ENCODE data around the gene NCKIPSD.
A peak's percentile ranks its signal among the peaks of the same experiment; 100 is the strongest.

Gene NCKIPSD

GRCh38 chr3:48644898-48645760 lies 40.6 kb downstream of the NCKIPSD start:
- DNase-seq (ENCODE audit: low read depth), result no peak

DNA sequence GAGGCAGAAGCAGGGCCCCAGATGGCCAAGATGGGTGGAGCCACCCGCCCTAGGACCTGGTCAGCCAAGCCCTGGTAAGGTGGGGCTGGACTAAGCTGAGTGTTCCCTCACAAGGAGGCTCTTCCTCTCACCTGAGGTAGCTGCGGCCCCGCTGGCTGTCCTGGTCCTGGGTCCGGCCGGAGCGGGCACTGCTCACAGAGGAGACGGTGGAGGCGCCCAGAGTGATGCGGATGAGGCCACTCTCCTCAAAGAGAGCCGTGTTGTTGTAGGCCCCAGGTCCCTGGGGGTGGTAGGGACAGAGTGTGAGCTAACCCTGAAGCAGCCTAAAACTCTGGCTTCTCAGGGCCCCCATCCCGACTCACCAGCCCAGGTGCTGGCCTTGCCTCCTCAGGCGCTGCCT lies 43.1 kb downstream of the NCKIPSD start:
- no peak for DNase-seq (ENCODE audit: low read depth)
- H3K4me3 ChIP-seq (ENCODE audit: low read length), result no peak overlapping the region
- TF ChIP-seq CTCF (conservative IDR thresholded peaks at IDR 0.05; ENCODE audit: low read depth, low read length), result no peak

More at GRCh38 chr3:48644898-48645760, 40.6 kb downstream of the NCKIPSD start:
- no peak for TF ChIP-seq CTCF (conservative IDR thresholded peaks at IDR 0.05; ENCODE audit: low read depth, low read length)
- no peak overlapping the region for H3K4me3 ChIP-seq (ENCODE audit: low read length)

- no peak for DNase-seq (ENCODE audit: low read depth)
- TF ChIP-seq CTCF (conservative IDR thresholded peaks at IDR 0.05; ENCODE audit: low read depth, low read length), result no peak
- no peak overlapping the region for H3K4me3 ChIP-seq (ENCODE audit: low read length)
Measured at GRCh38 chr3:48641396-48641795, 44.3 kb downstream of the NCKIPSD start.

GRCh38 chr3:48639944-48640606 lies 45.6 kb downstream of the NCKIPSD start:
- no peak overlapping the region for H3K4me3 ChIP-seq (ENCODE audit: low read length)
- no peak for DNase-seq (ENCODE audit: low read depth)
- no peak for TF ChIP-seq CTCF (conservative IDR thresholded peaks at IDR 0.05; ENCODE audit: low read depth, low read length)

- DNase-seq (ENCODE audit: low read depth), result no peak
- H3K4me3 ChIP-seq (ENCODE audit: low read length), result no peak overlapping the region
- no peak for TF ChIP-seq CTCF (conservative IDR thresholded peaks at IDR 0.05; ENCODE audit: low read depth, low read length)
Measured at GRCh38 chr3:48637305-48637704, 48.4 kb downstream of the NCKIPSD start.

DNA sequence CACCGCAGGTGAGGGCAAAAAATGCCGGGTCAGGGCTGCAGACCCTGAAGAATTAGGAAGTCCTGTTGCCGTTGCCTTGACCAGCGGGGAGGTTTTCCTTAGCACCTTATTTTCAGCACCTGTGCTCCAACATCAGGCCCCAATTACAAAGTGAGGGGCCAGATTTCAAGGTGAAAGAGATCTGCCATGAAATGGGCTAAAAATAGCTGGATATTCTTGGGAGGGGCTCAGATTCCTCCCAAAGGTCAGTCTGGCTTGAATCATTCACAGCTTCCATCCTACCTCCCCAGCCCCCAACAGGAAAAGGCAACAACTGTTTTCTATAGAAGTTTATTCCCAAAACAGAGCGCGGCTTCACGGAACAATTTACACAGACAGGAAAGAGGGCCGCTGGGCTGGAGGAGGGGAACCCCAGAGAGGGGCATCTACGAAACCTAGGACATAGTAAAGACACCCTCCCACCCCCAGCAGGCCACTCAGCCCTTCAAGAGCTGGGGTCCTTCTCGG lies 49.5 kb downstream of the NCKIPSD start:
- no peak for TF ChIP-seq CTCF (conservative IDR thresholded peaks at IDR 0.05; ENCODE audit: low read depth, low read length)
- H3K4me3 ChIP-seq (ENCODE audit: low read length), result peak overlapping the region; percentile 81
- DNase-seq (ENCODE audit: low read depth), result no peak
